Activated T-helper 9 cell treated with anti-CD3 and anti-CD28 coated beads, Interleukin-2, amount 50 U/mL, for 16 hours (primary cell): ENCODE data around the gene NUMA1.

Experiments
- DNase-seq: peaks from one replicate; pipeline ENCODE4 v3.0.0-alpha.2; 2020; ENCODE audit warnings: low read depth

NUMA1 gene

GRCh38 chr11:72001834-72002591 lies 78.3 kb downstream of the NUMA1 start:
- no peak for DNase-seq

GRCh38 chr11:72001285-72001684 lies 79.1 kb downstream of the NUMA1 start:
- DNase-seq, result no peak

GRCh38 chr11:72000202-72000867 lies 80.0 kb downstream of the NUMA1 start:
- DNase-seq, result no peak

GRCh38 chr11:71999798-72000197 lies 80.5 kb downstream of the NUMA1 start:
- no peak for DNase-seq

GRCh38 chr11:71999362-71999761 lies 81.0 kb downstream of the NUMA1 start:
- DNase-seq, result no peak

GRCh38 chr11:71998649-71999310 lies 81.6 kb downstream of the NUMA1 start, which contains the start of gene IL18BP:
Gene IL18BP, plus strand, starts transcription at chr11:71998909. Its CDS starts 1,076 bp downstream, at chr11:71999985.
- DNase-seq, result no peak

GRCh38 chr11:71998061-71998460 lies 82.3 kb downstream of the NUMA1 start:
- no peak for DNase-seq

- no peak for DNase-seq
These were observed 82.7 kb downstream of the NUMA1 start for GRCh38 chr11:71997594-71997993.

GRCh38 chr11:71996946-71997345 lies 83.4 kb downstream of the NUMA1 start:
- no peak for DNase-seq

GRCh38 chr11:71996517-71996916 lies 83.8 kb downstream of the NUMA1 start:
- DNase-seq, result no peak

GRCh38 chr11:71995726-71996291 lies 84.5 kb downstream of the NUMA1 start:
- no peak for DNase-seq

- DNase-seq, result no peak
These were observed 85.6 kb downstream of the NUMA1 start for GRCh38 chr11:71994786-71995185.

GRCh38 chr11:71992136-71992730 lies 88.1 kb downstream of the NUMA1 start:
- no peak for DNase-seq

- DNase-seq, result no peak
These were observed 88.8 kb downstream of the NUMA1 start for GRCh38 chr11:71991494-71991893.

- DNase-seq, result no peak
These were observed 89.6 kb downstream of the NUMA1 start for GRCh38 chr11:71990701-71991100.

GRCh38 chr11:71988050-71988449 lies 92.3 kb downstream of the NUMA1 start:
- no peak for DNase-seq

- no peak for DNase-seq
These were observed 92.8 kb downstream of the NUMA1 start for GRCh38 chr11:71987521-71987920.

GRCh38 chr11:71986131-71986530 lies 94.2 kb downstream of the NUMA1 start:
- DNase-seq, result no peak

GRCh38 chr11:71979602-71980001 lies 100.7 kb downstream of the NUMA1 start:
- DNase-seq, result no peak

- DNase-seq, result no peak
These were observed 101.2 kb downstream of the NUMA1 start for GRCh38 chr11:71979094-71979493.

GRCh38 chr11:71977743-71978418 lies 102.5 kb downstream of the NUMA1 start:
- no peak for DNase-seq

- DNase-seq, result no peak
These were observed 103.3 kb downstream of the NUMA1 start for GRCh38 chr11:71977090-71977489.
